K562 (cell line): ENCODE results near the gene ISL1. TPM values are rescaled to one million over a fixed set of nuclear protein-coding genes. Genes with fewer than 3 reads are reported as not detected.

ENCODE experiments used
- ATAC-seq: fragments of 200-7000 bp; cut with Tn5 transposase; 3 replicates; pipeline ENCODE4 v1.9.1; 2020; ENCODE audit warnings: moderate library complexity
- BruUV-seq: library from RNA; stranded (reverse); fragments of 400-500 nt; replicated peaks from 2 replicates; lab custom pipeline; 2021; lab: Mats Ljungman, UMichigan
- CTCF ChIA-PET: fragments of 300-600 bp; formaldehyde crosslinking; extraction: SDS; loops from one replicate; lab custom pipeline; 2021; ENCODE audit warnings: low intra/inter-chr PET ratio; lab: Yijun Ruan, JAX
- POLR2A ChIA-PET: fragments of 300-600, 350-650 bp; sonication (Branson Sonifier 250); formaldehyde crosslinking; extraction: SDS; loops from one replicate; lab custom pipeline; 2021; ENCODE audit warnings: antibody characterized with exemption, inconsistent platforms; lab: Yijun Ruan, JAX
- DNase-seq, 4 experiments: peaks; one replicate each; pipeline versions ENCODE4 v3.0.0 to v3.0.0-alpha.2; 2011 to 2018; ENCODE audit warnings: low spot score in 3 of 4, mixed read lengths in 3 of 4; ENCODE audit errors: extremely low read depth in 1 of 4
- FAIRE-seq: peaks from 2 replicates; lab custom pipeline; 2011; peaks lifted over from hg19 to GRCh38; lab: Jason Lieb, UNC
- H2AFZ ChIP-seq: 2 replicates; pipeline ENCODE4 v1.6.0; 2011; ENCODE audit warnings: low read depth, low read length, control low read depth, inconsistent platforms
- H3K27ac ChIP-seq: fragments of 200-600 bp; 3 replicates; pipeline ENCODE4 v1.8.0; 2011; ENCODE audit warnings: low read depth, mild to moderate bottlenecking, control low read depth, inconsistent platforms, low read length, moderate library complexity, mixed read lengths; ENCODE audit errors: extremely low read depth
- H3K27me3 ChIP-seq, 2 experiments: fragments of 300-600 bp in 1 of 2; 2 replicates in 1 of 2; 3 replicates in 1 of 2; pipeline versions ENCODE4 v1.6.0 to v1.8.0; 2011; ENCODE audit warnings: inconsistent platforms in 2 of 2, low read length in 2 of 2, mild to moderate bottlenecking in 1 of 2, mixed read lengths in 1 of 2, moderate library complexity in 1 of 2; ENCODE audit not compliant: control insufficient read depth in 2 of 2, insufficient read depth in 2 of 2
- H3K36me3 ChIP-seq: fragments of 300-600 bp; 3 replicates; pipeline ENCODE4 v1.8.0; 2011; ENCODE audit warnings: mild to moderate bottlenecking, low read length, inconsistent platforms; ENCODE audit not compliant: control insufficient read depth, insufficient read depth
- H3K4me1 ChIP-seq, 2 experiments: fragments of 200-600 bp in 1 of 2; replicated peaks in 1 of 2; 2 replicates in 1 of 2; 3 replicates in 1 of 2; pipeline versions ENCODE4 v1.5.1 to v1.8.0; 2011; ENCODE audit warnings: inconsistent platforms in 2 of 2, low read length in 2 of 2, mild to moderate bottlenecking in 1 of 2, mixed read lengths in 1 of 2, moderate library complexity in 1 of 2; ENCODE audit not compliant: control insufficient read depth in 2 of 2, insufficient read depth in 2 of 2
- H3K4me2 ChIP-seq: 2 replicates; pipeline ENCODE4 v1.6.1; 2011; ENCODE audit warnings: low read length, control low read depth, inconsistent platforms, mixed read lengths; ENCODE audit not compliant: insufficient read depth
- H3K4me3 ChIP-seq: fragments of 200-600 bp; sonication (generic), shearing (Covaris generic); 2 replicates; pipeline ENCODE4 v1.5.1; 2016; ENCODE audit warnings: control low read depth, inconsistent platforms
- H3K79me2 ChIP-seq: fragments of 200-600 bp; 3 replicates; pipeline ENCODE4 v1.8.0; 2011; ENCODE audit warnings: low read length, inconsistent platforms; ENCODE audit not compliant: control insufficient read depth, insufficient read depth
- H3K9ac ChIP-seq, 2 experiments: 2 replicates each; pipeline versions ENCODE4 v1.6.0 to v1.6.1; 2011; ENCODE audit warnings: low read depth in 2 of 2, low read length in 2 of 2, control low read depth in 1 of 2, inconsistent platforms in 1 of 2, mild to moderate bottlenecking in 1 of 2, mixed read lengths in 1 of 2; ENCODE audit not compliant: insufficient read depth in 1 of 2
- H3K9me1 ChIP-seq: one replicate; pipeline ENCODE4 v1.6.0; 2011; ENCODE audit warnings: inconsistent platforms, mild to moderate bottlenecking, low read length, moderate library complexity; ENCODE audit not compliant: control insufficient read depth, insufficient read depth
- H3K9me3 ChIP-seq: replicated peaks from 2 replicates; pipeline ENCODE4 v1.5.1; 2011; ENCODE audit warnings: low read depth, low read length, inconsistent platforms; ENCODE audit not compliant: control insufficient read depth, insufficient read depth
- H4K20me1 ChIP-seq: replicated peaks from 2 replicates; pipeline ENCODE4 v1.6.1; 2011; ENCODE audit warnings: low read length, inconsistent platforms, mixed read lengths; ENCODE audit not compliant: control insufficient read depth, insufficient read depth
- CBFA2T3 ChIP-seq: fragments of 450-650 bp; IDR thresholded peaks from 2 replicates; pipeline ENCODE4 v1.6.1; 2017
- HEY1 ChIP-seq: fragments of 250-450 bp; sonication (Bioruptor Pico); IDR thresholded peaks from 2 replicates; pipeline ENCODE4 v1.5.0; 2020; ENCODE audit warnings: mild to moderate bottlenecking, moderate library complexity, borderline replicate concordance
- MTA2 ChIP-seq: fragments of 450-650 bp; IDR thresholded peaks from 2 replicates; pipeline ENCODE4 v1.6.1; 2016; ENCODE audit warnings: low read depth
- NCOA1 ChIP-seq: fragments of 450-650 bp; IDR thresholded peaks from 2 replicates; pipeline ENCODE4 v1.6.1; 2016; ENCODE audit warnings: low read depth
- PHF8 ChIP-seq: fragments of 200-600 bp; sonication (generic); IDR thresholded peaks from 2 replicates; pipeline ENCODE4 v1.6.1; 2012; ENCODE audit warnings: mixed run types, mild to moderate bottlenecking, inconsistent platforms, low read length, moderate library complexity, borderline replicate concordance
- RAD51 ChIP-seq: fragments of 450-650 bp; IDR thresholded peaks from 2 replicates; pipeline ENCODE4 v1.7.1; 2016; ENCODE audit warnings: low read depth, mild to moderate bottlenecking, borderline replicate concordance
- SAP30 ChIP-seq: fragments of 200-600 bp; sonication (generic); IDR thresholded peaks from 2 replicates; pipeline ENCODE4 v1.6.1; 2012; ENCODE audit warnings: borderline replicate concordance, low read depth, mild to moderate bottlenecking, moderate library complexity, low read length, control low read depth, inconsistent platforms; ENCODE audit not compliant: insufficient read depth, poor library complexity, severe bottlenecking
- SIX5 ChIP-seq, 2 experiments: IDR thresholded peaks; 2 replicates each; pipeline ENCODE4 v1.6.1; 2011; ENCODE audit warnings: low read length in 2 of 2, borderline replicate concordance in 1 of 2, low read depth in 1 of 2, mild to moderate bottlenecking in 1 of 2, moderate library complexity in 1 of 2; ENCODE audit not compliant: insufficient read depth in 1 of 2
- SMARCA4 ChIP-seq: fragments of 450-650 bp; IDR thresholded peaks from 2 replicates; pipeline ENCODE4 v1.6.1; 2016
- ZFX ChIP-seq: sonication (generic); formaldehyde crosslinking; IDR thresholded peaks from 2 replicates; pipeline ENCODE4 v1.8.0; 2022; ENCODE audit warnings: mild to moderate bottlenecking, missing genetic modification reagents, moderate library complexity
- ZNF3 ChIP-seq: fragments of 250-450 bp; sonication (Bioruptor Pico); IDR thresholded peaks from 2 replicates; pipeline ENCODE4 v1.5.0; 2021; ENCODE audit warnings: mild to moderate bottlenecking, moderate library complexity
- WGBS: fragments of 100-300 bp; shearing (Covaris generic); methylation state at CpG from one replicate; pipeline ENCODE4 v1.1.6; 2016; ENCODE audit warnings: low coverage, mixed read lengths; ENCODE audit not compliant: insufficient coverage; ENCODE audit errors: missing lambda C conversion rate; 5-methylcytosine and 5-hydroxymethylcytosine counted together
- in situ Hi-C: fragments of 300-500 bp; cut with MboI; formaldehyde crosslinking; loops from 4 replicates; pipeline ENCODE4 v1.15.0; 2018; ENCODE audit warnings: inconsistent platforms, mixed read lengths
- intact Hi-C: fragments of 100-400 bp; cut with micrococcal nuclease; formaldehyde crosslinking; loops from 2 replicates; pipeline ENCODE4 v1.14.2; 2022
- polyA plus RNA-seq, 8 experiments: library from polyadenylated mRNA; depleted of rRNA in 4 of 8; stranded (reverse) in 5 of 8; unstranded in 3 of 8; fragments of >200 nt; fragmentation: Nextera tagmentation in 2 of 8; fragmentation: Illumina TruSeq in 1 of 8; extraction: Ambion mirVana in 2 of 8; extraction: Trizol in 1 of 8; gene quantifications; 2 replicates each; pipeline versions ENCODE4 v1.2.1 to v1.2.3, GENCODE V29; 2011 to 2014; ENCODE audit warnings: inconsistent platforms in 1 of 8, missing spikeins in 1 of 8
- total RNA-seq, 7 experiments: library from RNA; depleted of rRNA in 6 of 7; stranded (reverse); fragments of >200 nt in 6 of 7; fragmentation: Illumina TruSeq in 2 of 7; extraction: Trizol in 2 of 7; gene quantifications; 2 replicates each; pipeline versions ENCODE4 v1.2.1 to v1.2.3, GENCODE V29; 2011 to 2021; ENCODE audit warnings: low replicate concordance in 1 of 7
- TF ChIP-seq, protein P1 (sequence below): fragments of 450-650 bp; formaldehyde crosslinking; IDR thresholded peaks from 2 replicates; pipeline ENCODE4 v1.4.0; 2020; ENCODE audit warnings: mild to moderate bottlenecking, mixed read lengths
- TF ChIP-seq, protein P2 (sequence below): fragments of 450-650 bp; IDR thresholded peaks from 2 replicates; pipeline ENCODE4 v1.7.1; 2018; ENCODE audit warnings: mild to moderate bottlenecking, low read depth; ENCODE audit not compliant: partially characterized antibody

The ISL1 gene
- total and polyA plus RNA-seq, 9 of the 15 experiments (the other 6 are each of a cell fraction or from before 2014, with no cell fraction given), result not detected

DNA sequence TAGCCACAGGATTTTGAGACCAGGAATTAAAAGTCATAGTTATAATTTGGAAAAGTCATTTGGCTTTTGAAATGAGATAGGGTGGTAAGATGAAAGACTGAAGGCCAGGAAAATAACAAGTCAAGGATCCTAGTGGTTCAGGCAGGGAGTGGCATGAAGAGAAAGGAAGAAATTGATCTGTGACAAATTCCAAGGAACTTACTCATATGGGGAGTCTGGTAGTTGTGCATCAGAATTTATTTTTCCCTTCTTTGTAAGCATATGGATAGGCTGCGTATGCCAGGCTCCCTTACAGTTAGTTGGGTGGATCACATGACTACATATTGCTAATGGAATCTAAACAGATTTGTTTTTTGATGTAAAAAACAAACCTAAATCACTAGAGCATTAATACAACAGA, 21.0 kb downstream of the ISL1 start:
- Histone ChIP-seq H3K4me3 (no peak overlapping the region), H3K4me2 (no peak overlapping the region), H3K9me1 (no peaks in the 10 kb centered on the region), H3K27ac (no peak overlapping the region), H3K36me3 (no peaks in the 10 kb centered on the region), H3K79me2 (no peaks in the 10 kb centered on the region), H3K9ac (no peak overlapping the region), H3K4me1 (peaks cover 0 to 1% of the 10 kb centered on the region in 2 experiments; a peak in 1 of 5 replicates), H3K27me3 (no peaks in the 10 kb centered on the region), H3K9me3 (no peaks in the 10 kb centered on the region), H2AFZ (no peak overlapping the region), H4K20me1 (no peaks in the 10 kb centered on the region)
- 20% methylated on average over 1 of the region's 1 CpG for WGBS
- POLR2A ChIA-PET, result no interaction called here
- in situ Hi-C loops, result no loop called here
- BruUV-seq, result no TSS peak
- FAIRE-seq (no peak), ATAC-seq (no peak), DNase-seq (no peak)
- intact Hi-C loops, result no loop called here
- CTCF ChIA-PET, result no interaction called here
- TF ChIP-seq, protein P1, sequence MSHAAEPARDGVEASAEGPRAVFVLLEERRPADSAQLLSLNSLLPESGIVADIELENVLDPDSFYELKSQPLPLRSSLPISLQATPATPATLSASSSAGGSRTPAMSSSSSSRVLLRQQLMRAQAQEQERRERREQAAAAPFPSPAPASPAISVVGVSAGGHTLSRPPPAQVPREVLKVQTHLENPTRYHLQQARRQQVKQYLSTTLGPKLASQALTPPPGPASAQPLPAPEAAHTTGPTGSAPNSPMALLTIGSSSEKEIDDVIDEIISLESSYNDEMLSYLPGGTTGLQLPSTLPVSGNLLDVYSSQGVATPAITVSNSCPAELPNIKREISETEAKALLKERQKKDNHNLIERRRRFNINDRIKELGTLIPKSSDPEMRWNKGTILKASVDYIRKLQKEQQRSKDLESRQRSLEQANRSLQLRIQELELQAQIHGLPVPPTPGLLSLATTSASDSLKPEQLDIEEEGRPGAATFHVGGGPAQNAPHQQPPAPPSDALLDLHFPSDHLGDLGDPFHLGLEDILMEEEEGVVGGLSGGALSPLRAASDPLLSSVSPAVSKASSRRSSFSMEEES, result 0 out of 2 replicates have a peak, but pooled peaks have one; percentile 12
- TF ChIP-seq HEY1 (CRISPR knock-in tag), result no peak
- no peak for TF ChIP-seq PHF8

DNA sequence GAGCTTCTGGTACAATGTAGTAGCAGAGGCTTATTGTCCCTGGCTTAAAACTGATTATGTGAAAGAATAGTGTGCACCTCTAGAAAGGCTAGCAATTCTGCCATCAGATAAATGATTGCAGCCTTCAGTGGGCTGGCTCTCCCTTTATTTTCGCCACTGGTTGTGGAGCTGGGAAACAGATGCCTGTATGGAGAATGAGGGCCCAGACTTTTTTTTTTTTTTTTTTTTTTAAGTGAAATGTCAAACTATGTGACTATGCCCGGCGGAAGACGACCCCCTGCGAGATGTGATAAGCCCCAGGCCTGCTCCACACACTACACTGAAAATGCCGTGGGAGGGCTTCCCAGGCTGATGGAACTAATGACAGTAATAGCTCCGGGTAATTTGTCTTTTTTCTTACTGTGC, 28.7 kb downstream of the ISL1 start:
- H3K9me3 ChIP-seq, result no peaks in the 10 kb centered on the region
- ATAC-seq, result no peak
- no peak overlapping the region for H3K4me3 ChIP-seq
- 2% methylated on average over 7 of the region's 7 CpGs for WGBS
- no peaks in the 10 kb centered on the region for H3K36me3 ChIP-seq
- H3K27me3 ChIP-seq, result no peaks in the 10 kb centered on the region
- no peaks in the 10 kb centered on the region for H3K4me1 ChIP-seq
- no peak overlapping the region for H3K9ac ChIP-seq
- DNase-seq, result no peak
- no TSS peak for BruUV-seq
- no peak overlapping the region for H3K27ac ChIP-seq
- POLR2A ChIA-PET, result interaction anchor here (1.0 kb wide), 1 partner anchor 13 kb away, joined by 3 read pairs; no protein-coding TSS in a partner anchor
- H3K4me2 ChIP-seq, result no peak overlapping the region
- CTCF ChIA-PET, result no interaction called here
- no peaks in the 10 kb centered on the region for H3K9me1 ChIP-seq
- intact Hi-C loops (no loop called here), in situ Hi-C loops (no loop called here)
- H2AFZ ChIP-seq, result no peak overlapping the region
- H4K20me1 ChIP-seq, result no peaks in the 10 kb centered on the region
- H3K79me2 ChIP-seq, result no peaks in the 10 kb centered on the region
- FAIRE-seq, result no peak
- TF ChIP-seq SMARCA4 (no peak), CBFA2T3 (no peak), ZFX (CRISPR knock-in tag) (no peak), SIX5 (IDR thresholded peaks at IDR 0.05; ENCODE audit: borderline replicate concordance in 1 of 2, insufficient read depth in 1 of 2, low read depth in 1 of 2, low read length in 2 of 2) (no peak), RAD51 (no peak), ZNF3 (CRISPR knock-in tag) (no peak), NCOA1 (no peak), SAP30 (no peak), MTA2 (no peak)
- TF ChIP-seq, protein P2, sequence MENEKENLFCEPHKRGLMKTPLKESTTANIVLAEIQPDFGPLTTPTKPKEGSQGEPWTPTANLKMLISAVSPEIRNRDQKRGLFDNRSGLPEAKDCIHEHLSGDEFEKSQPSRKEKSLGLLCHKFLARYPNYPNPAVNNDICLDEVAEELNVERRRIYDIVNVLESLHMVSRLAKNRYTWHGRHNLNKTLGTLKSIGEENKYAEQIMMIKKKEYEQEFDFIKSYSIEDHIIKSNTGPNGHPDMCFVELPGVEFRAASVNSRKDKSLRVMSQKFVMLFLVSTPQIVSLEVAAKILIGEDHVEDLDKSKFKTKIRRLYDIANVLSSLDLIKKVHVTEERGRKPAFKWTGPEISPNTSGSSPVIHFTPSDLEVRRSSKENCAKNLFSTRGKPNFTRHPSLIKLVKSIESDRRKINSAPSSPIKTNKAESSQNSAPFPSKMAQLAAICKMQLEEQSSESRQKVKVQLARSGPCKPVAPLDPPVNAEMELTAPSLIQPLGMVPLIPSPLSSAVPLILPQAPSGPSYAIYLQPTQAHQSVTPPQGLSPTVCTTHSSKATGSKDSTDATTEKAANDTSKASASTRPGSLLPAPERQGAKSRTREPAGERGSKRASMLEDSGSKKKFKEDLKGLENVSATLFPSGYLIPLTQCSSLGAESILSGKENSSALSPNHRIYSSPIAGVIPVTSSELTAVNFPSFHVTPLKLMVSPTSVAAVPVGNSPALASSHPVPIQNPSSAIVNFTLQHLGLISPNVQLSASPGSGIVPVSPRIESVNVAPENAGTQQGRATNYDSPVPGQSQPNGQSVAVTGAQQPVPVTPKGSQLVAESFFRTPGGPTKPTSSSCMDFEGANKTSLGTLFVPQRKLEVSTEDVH, result no peak
